Kidney epithelial cell (primary cell): ENCODE data around the gene MEIS3. TPM values are rescaled to one million over a fixed set of nuclear protein-coding genes. Genes with fewer than 3 reads are reported as not detected.

Experiments
- DNase-seq: peaks from one replicate; pipeline ENCODE4 v3.0.0-alpha.2; 2010; ENCODE audit warnings: low read depth
- H3K27me3 ChIP-seq: 2 replicates; pipeline ENCODE4 v1.6.0; 2011; ENCODE audit warnings: low read length; ENCODE audit not compliant: control insufficient read depth, insufficient read depth
- H3K36me3 ChIP-seq: 2 replicates; pipeline ENCODE4 v1.5.1; 2011; ENCODE audit warnings: low read length; ENCODE audit not compliant: control insufficient read depth, insufficient read depth
- H3K4me3 ChIP-seq: 2 replicates; pipeline ENCODE4 v1.5.1; 2011; ENCODE audit warnings: low read depth, mild to moderate bottlenecking, control low read depth, low read length
- CTCF ChIP-seq: IDR thresholded peaks from 2 replicates; pipeline ENCODE4 v1.5.1; 2011; ENCODE audit warnings: mild to moderate bottlenecking, moderate library complexity, low read length, control low read depth, inconsistent platforms; ENCODE audit not compliant: insufficient read depth, poor library complexity, severe bottlenecking
- total RNA-seq: library from RNA; depleted of rRNA; stranded (reverse); fragments of >200 nt; gene quantifications from 2 replicates; pipeline ENCODE4 v1.2.3, GENCODE V29; 2015

MEIS3 gene
- total RNA-seq, 1 donor from 2014 or later: 2.3 TPM

GRCh38 chr19:47433121-47433520, 13.8 kb upstream of the MEIS3 start:
- Histone ChIP-seq H3K27me3 (peaks cover 26% of the 10 kb centered on the region), H3K36me3 (no peaks in the 10 kb centered on the region), H3K4me3 (no peak overlapping the region)
- TF ChIP-seq CTCF: no peak
- no peak for DNase-seq

GRCh38 chr19:47432499-47432898, 13.2 kb upstream of the MEIS3 start:
- Histone ChIP-seq H3K27me3 (peaks cover 26% of the 10 kb centered on the region), H3K36me3 (no peaks in the 10 kb centered on the region), H3K4me3 (no peak overlapping the region)
- TF ChIP-seq CTCF: no peak
- DNase-seq: no peak

GRCh38 chr19:47432091-47432490, 12.8 kb upstream of the MEIS3 start:
- Histone ChIP-seq H3K4me3 (no peak overlapping the region), H3K27me3 (peaks cover 22% of the 10 kb centered on the region), H3K36me3 (no peaks in the 10 kb centered on the region)
- DNase-seq: no peak
- TF ChIP-seq CTCF: no peak

GRCh38 chr19:47430041-47430802, 10.9 kb upstream of the MEIS3 start:
- DNase-seq: no peak

GRCh38 chr19:47429140-47429793, 9.9 kb upstream of the MEIS3 start:
- Histone ChIP-seq H3K27me3 (peaks cover 26% of the 10 kb centered on the region), H3K4me3 (no peak overlapping the region), H3K36me3 (no peaks in the 10 kb centered on the region)
- DNase-seq: no peak
- no peak for TF ChIP-seq CTCF

More at GRCh38 chr19:47430041-47430802, 10.9 kb upstream of the MEIS3 start:
- Histone ChIP-seq H3K36me3 (no peaks in the 10 kb centered on the region), H3K27me3 (peaks cover 25% of the 10 kb centered on the region), H3K4me3 (peak overlapping the region; percentile 13)
- peak; percentile 28 for TF ChIP-seq CTCF
